GM23248 (cell line): ENCODE measurements around the gene GAB2.

Source experiments
- EZH2 ChIP-seq: fragments of 200-600 bp; sonication (generic); IDR thresholded peaks from 2 replicates; pipeline ENCODE4 v1.6.1; 2018; ENCODE audit warnings: antibody characterized with exemption, mild to moderate bottlenecking; ENCODE audit not compliant: insufficient read depth, poor library complexity, severe bottlenecking
- EZH2phosphoT487 ChIP-seq: fragments of 200-600 bp; sonication (generic); IDR thresholded peaks from 2 replicates; pipeline ENCODE4 v1.6.1; 2018; ENCODE audit warnings: antibody characterized with exemption, moderate library complexity, mild to moderate bottlenecking, low read depth; ENCODE audit not compliant: insufficient read depth

- TF ChIP-seq EZH2phosphoT487 = no peak
- TF ChIP-seq EZH2 = no peak
Measured at GRCh38 chr11:78451371-78452150, 33.9 kb upstream of the GAB2 start.
